NCI-H82 (cell line): Measurements from ENCODE around the gene OXER1.

ENCODE experiments used
- DNase-seq: peaks from one replicate; lab custom pipeline; 2025; lab: John Stamatoyannopoulos, UW

OXER1 gene, protein sequence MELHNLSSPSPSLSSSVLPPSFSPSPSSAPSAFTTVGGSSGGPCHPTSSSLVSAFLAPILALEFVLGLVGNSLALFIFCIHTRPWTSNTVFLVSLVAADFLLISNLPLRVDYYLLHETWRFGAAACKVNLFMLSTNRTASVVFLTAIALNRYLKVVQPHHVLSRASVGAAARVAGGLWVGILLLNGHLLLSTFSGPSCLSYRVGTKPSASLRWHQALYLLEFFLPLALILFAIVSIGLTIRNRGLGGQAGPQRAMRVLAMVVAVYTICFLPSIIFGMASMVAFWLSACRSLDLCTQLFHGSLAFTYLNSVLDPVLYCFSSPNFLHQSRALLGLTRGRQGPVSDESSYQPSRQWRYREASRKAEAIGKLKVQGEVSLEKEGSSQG

DNA sequence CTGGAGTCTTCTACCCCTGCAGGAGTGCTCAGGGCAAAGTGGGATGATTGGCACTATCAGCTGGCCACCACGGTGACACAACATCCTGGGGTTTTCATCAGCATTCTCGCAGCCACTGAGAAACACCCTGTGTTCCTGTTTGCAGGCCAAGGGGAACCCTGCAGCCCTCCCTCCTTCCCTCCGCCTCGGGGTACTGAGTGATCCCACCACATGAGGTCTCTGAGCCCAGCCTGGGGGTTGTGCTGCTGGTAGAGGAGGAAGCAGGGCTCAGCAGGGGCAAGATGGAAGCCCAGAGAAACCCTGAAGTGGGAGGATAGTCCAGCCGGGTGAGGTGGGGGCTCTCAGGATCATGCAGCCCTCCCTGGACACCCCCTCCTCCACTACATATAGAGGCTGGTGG lies at the start of gene OXER1:
OXER1 (minus strand) TSS at position 40 of the 400 bp plus-strand sequence. CDS start 73 bp downstream, outside the sequence.
- no peak for DNase-seq

- DNase-seq = peak; percentile 49
Measured at GRCh38 chr2:42812899-42813479, 49.1 kb upstream of the OXER1 start.

- DNase-seq = peak; percentile 33
Measured at GRCh38 chr2:42810971-42811811, 47.3 kb upstream of the OXER1 start.

DNA sequence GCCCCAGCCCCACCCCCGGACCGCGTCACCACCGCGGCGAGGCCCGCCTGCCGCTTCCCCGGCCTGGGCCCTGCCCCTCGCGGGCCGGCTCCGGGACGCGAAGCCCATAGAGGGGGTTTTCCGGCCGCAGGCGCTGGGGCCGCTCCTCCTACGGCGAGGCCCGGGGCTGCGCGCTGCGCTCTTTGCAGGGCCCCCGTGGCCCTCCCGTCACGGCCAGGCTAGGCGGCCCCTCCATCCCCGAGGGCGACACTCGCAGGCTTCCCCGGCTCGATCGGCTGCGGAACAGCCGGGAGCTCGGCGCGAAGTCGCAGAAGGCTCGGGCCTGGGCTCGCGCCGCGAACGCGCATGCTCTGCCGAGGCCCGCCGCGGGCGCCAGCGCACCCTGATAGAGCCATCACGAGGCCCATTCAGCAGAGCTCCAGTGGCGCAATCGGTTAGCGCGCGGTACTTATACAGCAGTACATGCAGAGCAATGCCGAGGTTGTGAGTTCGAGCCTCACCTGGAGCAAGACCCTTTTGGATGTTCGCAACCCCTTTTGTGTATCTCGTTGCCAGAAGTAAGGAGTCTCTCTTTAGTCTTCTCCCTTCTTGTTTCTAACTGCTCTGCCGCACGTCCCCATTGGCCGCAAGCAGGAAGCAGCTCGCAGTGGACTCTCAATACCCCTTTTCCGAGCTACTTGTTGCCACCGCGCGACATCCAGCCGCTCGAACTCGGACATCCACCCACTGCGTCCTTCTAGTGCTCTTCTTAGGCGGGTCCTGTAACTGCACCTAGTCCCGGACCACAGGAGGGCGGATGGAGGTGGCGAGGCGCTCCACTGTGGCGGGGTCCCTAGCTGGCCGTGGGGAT lies 46.4 kb upstream of the OXER1 start:
- DNase-seq = peak; percentile 95

DNA sequence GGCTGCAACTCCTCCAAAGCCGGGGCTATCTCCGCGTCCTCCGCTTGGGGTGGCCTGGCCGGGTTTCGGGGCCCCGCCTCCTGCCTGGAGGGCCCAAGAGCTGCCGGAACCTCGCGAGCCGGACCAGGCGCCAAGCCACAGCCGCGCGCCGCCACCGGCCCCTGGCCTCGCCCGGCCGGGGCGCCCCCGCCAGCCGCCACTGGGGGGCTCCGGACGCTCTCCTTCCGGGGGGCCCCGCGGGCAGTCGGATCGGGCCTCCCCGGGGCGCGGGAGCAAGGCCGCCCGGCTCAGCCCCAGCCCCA lies 45.8 kb upstream of the OXER1 start:
- DNase-seq = peak; percentile 87

GRCh38 chr2:42809131-42809818 lies 45.3 kb upstream of the OXER1 start:
- DNase-seq = no peak

GRCh38 chr2:42808301-42808700 lies 44.4 kb upstream of the OXER1 start:
- no peak for DNase-seq

- no peak for DNase-seq
Measured at GRCh38 chr2:42806786-42807185, 42.9 kb upstream of the OXER1 start.

DNA sequence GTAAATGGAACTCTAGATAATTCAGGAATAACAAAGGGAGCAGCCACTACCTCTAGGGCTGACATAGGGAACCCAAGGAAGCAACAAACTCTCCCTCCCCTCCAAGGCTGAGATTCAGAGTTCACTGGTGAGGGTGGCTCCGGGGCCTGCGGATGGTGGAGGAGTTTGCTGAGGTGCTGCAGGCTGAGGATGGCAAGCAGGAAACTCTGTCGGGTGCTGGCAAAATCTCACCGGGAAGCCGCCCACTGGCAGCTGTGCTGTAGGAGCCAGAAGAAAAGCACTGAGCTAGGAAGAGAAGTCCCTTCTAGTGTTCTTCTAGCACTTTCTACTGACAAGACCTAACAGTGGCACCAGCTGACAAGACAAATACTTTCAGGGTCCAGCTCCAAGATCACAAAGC lies 41.0 kb upstream of the OXER1 start:
- DNase-seq = no peak

DNA sequence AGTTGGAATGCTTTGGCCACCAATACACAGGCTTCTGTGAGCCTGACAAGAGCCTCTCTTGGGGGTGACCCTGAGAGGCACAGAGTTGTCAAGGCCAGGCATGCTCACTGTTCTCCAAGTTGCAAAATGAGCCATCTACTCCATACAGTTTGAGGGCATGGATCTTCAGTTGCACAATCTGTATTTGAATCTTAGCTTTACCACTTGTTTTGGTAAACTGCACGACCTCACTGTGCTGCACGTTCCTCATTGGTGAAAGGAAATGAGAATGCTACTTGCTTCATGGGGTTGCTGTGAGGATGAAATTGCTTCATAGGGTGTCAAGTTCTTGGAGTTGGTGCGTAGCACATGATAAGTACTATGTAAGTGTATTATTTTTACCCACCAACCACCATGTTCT lies 40.4 kb upstream of the OXER1 start:
- DNase-seq = no peak

DNA sequence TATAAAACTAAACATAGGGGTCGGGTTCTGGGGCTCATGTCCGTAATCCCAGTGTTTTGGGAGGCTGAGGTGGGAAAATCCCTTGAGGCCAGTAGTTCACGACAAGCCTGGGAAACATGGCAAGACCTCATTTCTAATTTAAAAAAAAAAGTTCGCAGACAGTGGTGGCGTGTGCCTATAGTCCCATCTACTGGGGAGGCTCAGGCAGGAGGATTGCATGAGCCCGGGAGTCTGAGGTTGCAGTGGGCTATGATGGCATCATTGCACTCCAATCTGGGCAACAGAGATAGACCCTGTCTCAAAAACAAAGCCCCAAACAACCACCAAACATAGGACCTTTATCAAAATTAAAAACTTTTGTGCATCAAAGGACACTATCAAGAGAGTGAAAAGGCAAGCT lies 38.2 kb upstream of the OXER1 start:
- no peak for DNase-seq

DNA sequence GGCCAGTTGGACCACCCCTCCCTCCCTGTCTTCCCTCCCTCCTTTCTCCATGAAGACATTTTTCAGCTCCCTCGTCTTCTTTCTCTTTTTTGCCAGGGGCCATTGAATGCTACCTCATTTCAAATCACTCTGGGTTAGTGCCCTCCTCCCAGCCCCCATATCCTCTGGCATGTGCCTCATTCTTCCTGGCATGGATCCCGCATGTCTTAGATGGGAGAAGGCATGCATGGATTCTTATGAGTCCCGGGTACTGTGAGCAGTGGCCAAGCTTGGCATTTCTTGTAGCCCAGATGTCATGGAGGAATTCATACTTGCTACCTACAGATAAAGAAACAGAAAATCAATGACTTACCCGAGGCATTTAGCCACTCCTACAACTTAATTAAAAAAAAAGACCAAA lies 37.4 kb upstream of the OXER1 start:
- no peak for DNase-seq

DNA sequence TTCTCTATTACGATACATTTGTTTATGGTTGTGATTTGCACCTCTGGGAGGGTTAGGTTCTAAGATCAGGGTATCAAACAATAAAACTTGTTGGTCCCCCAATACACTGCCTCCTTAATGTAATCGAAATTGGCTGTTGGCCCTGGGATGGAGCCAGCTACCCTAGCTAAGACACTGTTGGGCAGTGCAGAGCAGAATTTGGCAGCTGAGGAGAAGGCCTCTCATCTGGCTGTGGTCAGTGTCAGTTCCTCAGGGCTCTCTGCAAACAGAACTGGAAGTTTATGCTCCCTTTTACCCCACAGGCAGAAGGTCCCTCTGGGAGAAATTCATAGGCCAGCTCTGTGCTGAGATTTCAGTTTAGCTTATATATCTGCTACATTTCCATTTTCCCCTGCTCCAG lies 37.0 kb upstream of the OXER1 start:
- no peak for DNase-seq

DNA sequence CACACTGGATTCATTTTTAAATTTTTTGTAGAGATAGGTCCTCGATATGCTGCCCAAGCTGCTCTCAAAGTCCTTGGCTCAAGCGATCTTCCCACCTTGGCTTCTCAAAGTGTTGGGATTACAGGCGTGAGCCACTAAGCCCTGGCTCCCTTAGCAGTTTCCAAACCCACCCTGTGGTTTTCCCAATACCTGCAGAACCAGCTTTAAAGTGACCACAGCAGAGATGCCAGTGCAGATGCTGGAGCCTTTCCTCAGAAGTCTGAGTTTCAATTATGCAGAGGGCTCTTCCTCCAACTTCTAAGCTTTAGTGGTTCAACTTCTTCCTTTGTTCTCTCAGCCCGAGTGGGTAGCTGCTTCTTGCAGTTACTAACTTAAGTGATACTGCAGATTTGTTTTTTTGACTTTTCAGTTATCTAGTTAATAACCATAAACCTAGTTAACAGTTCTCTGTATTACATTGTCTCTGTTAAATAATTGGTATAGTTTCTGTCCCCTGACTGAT lies 36.6 kb upstream of the OXER1 start:
- no peak for DNase-seq

DNA sequence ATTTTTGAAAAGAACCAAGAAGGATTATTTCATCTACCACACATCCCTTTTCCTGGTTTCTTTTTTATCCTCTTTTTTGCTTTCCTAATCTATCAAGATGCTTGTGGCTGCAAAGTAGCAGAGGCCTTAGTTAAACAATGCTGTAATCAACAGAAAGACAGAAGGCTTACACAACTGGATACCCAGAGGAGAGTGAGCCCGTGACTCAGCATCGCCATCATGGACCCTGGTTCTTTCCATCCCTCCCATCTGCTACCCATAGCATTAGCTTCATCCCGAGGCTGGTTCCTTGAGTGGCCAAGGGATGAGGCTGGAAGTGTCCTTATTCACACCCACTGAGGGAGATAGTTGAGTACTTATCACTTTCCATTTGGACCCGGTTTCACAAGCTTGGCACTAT lies 35.9 kb upstream of the OXER1 start:
- peak; percentile 94 for DNase-seq

DNA sequence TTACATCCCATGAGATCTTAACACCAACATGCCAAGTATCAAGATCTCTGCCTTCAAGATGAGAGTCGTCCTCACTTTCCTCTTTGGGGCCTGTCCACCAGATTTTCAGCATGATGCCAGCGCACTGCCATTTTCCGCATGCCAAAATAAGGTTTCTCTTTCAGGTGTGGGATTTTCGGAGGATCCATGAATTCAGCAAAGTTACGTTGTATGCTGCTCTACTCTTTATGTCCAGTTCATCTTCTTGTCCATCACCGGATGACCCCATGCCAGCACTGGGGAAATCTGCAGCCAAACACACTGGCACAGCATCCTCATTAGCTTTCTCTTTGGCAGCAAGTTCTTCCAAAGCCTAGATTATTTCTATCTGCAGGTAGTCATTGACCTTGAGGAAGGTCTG lies 33.3 kb upstream of the OXER1 start:
- DNase-seq = no peak

GRCh38 chr2:42796427-42797248 lies 32.7 kb upstream of the OXER1 start:
- DNase-seq = no peak

- no peak for DNase-seq
Measured at GRCh38 chr2:42795841-42796301, 31.9 kb upstream of the OXER1 start.

GRCh38 chr2:42795275-42795674 lies 31.3 kb upstream of the OXER1 start:
- DNase-seq = no peak
